GM18526 (cell line): ENCODE results near the gene MGLL.

Source experiments
- POLR2A ChIP-seq: IDR thresholded peaks from 3 replicates; pipeline ENCODE4 v1.6.1; 2011; ENCODE audit not compliant: insufficient read length; ENCODE audit errors: extremely low read depth

The MGLL gene

GRCh38 chr3:127822682-127823425 is 539 bp upstream of the MGLL start:
- no peak for TF ChIP-seq POLR2A

- TF ChIP-seq POLR2A = peak; percentile 60
Observed at GRCh38 chr3:127821394-127821793, 921 bp downstream of the MGLL start.

GRCh38 chr3:127820826-127821313 is 1.4 kb downstream of the MGLL start:
- TF ChIP-seq POLR2A = no peak

- peak; percentile 53 for TF ChIP-seq POLR2A
Observed at GRCh38 chr3:127820221-127820825, 2.0 kb downstream of the MGLL start.

GRCh38 chr3:127819656-127820055 is 2.7 kb downstream of the MGLL start:
- no peak for TF ChIP-seq POLR2A

GRCh38 chr3:127819086-127819485 is 3.2 kb downstream of the MGLL start:
- no peak for TF ChIP-seq POLR2A

GRCh38 chr3:127817406-127817841 is 4.9 kb downstream of the MGLL start:
- no peak for TF ChIP-seq POLR2A

GRCh38 chr3:127816783-127817405 is 5.4 kb downstream of the MGLL start:
- TF ChIP-seq POLR2A = no peak

GRCh38 chr3:127815641-127816605 is 6.4 kb downstream of the MGLL start:
- TF ChIP-seq POLR2A = no peak

- no peak for TF ChIP-seq POLR2A
Observed at GRCh38 chr3:127815001-127815400, 7.3 kb downstream of the MGLL start.

- TF ChIP-seq POLR2A = no peak
Observed at GRCh38 chr3:127814325-127814781, 8.0 kb downstream of the MGLL start.

GRCh38 chr3:127812151-127812550 is 10.2 kb downstream of the MGLL start:
- no peak for TF ChIP-seq POLR2A

GRCh38 chr3:127811717-127812116 is 10.6 kb downstream of the MGLL start:
- TF ChIP-seq POLR2A = no peak

GRCh38 chr3:127809611-127810010 is 12.7 kb downstream of the MGLL start:
- TF ChIP-seq POLR2A = no peak

GRCh38 chr3:127809211-127809610 is 13.1 kb downstream of the MGLL start:
- TF ChIP-seq POLR2A = no peak
